Osteoblast (primary cell): ENCODE results near the gene SOX11. TPM values are rescaled to one million over a fixed set of nuclear protein-coding genes. Genes with fewer than 3 reads are reported as not detected.

Experiments
- DNase-seq: peaks from one replicate; pipeline ENCODE4 v3.0.0; 2011; ENCODE audit warnings: low spot score, mixed read lengths; ENCODE audit not compliant: insufficient read length; ENCODE audit errors: missing footprints
- H2AFZ ChIP-seq: 2 replicates; pipeline ENCODE4 v1.6.0; 2011; ENCODE audit warnings: mild to moderate bottlenecking, low read length
- H3K27ac ChIP-seq: 2 replicates; pipeline ENCODE4 v1.5.1; 2011; ENCODE audit warnings: mild to moderate bottlenecking, low read depth, low read length, moderate library complexity
- H3K27me3 ChIP-seq: 2 replicates; pipeline ENCODE4 v1.6.0; 2012; ENCODE audit warnings: mild to moderate bottlenecking, control low read depth, inconsistent platforms, low read length, moderate library complexity; ENCODE audit not compliant: insufficient read depth
- H3K36me3 ChIP-seq: 2 replicates; pipeline ENCODE4 v1.5.1; 2011; ENCODE audit warnings: mild to moderate bottlenecking, low read length, control low read depth, moderate library complexity; ENCODE audit not compliant: insufficient read depth
- H3K4me1 ChIP-seq: 2 replicates; pipeline ENCODE4 v1.5.1; 2011; ENCODE audit warnings: mild to moderate bottlenecking, low read length, control low read depth, moderate library complexity; ENCODE audit not compliant: insufficient read depth
- H3K4me2 ChIP-seq: 2 replicates; pipeline ENCODE4 v1.6.0; 2011; ENCODE audit warnings: mild to moderate bottlenecking, low read length; ENCODE audit not compliant: insufficient read depth
- H3K4me3 ChIP-seq: fragments of 200-600 bp; sonication (generic); 3 replicates; pipeline ENCODE4 v1.5.1; 2012; ENCODE audit warnings: mild to moderate bottlenecking, low read length, inconsistent platforms; ENCODE audit not compliant: insufficient read depth
- H3K79me2 ChIP-seq: 2 replicates; pipeline ENCODE4 v1.6.0; 2012; ENCODE audit warnings: mild to moderate bottlenecking, low read length, control low read depth, inconsistent platforms; ENCODE audit not compliant: insufficient read depth
- H3K9me3 ChIP-seq: 2 replicates; pipeline ENCODE4 v1.5.1; 2011; ENCODE audit warnings: low read depth, low read length, control low read depth
- H4K20me1 ChIP-seq: 2 replicates; pipeline ENCODE4 v1.6.0; 2012; ENCODE audit warnings: mild to moderate bottlenecking, low read length, control low read depth; ENCODE audit not compliant: insufficient read depth
- CTCF ChIP-seq: IDR thresholded peaks from 2 replicates; pipeline ENCODE4 v1.5.1; 2011; ENCODE audit warnings: mild to moderate bottlenecking, low read depth, low read length, moderate library complexity; ENCODE audit errors: extremely low read depth
- total RNA-seq: library from RNA; depleted of rRNA; stranded (reverse); fragments of >200 nt; gene quantifications from 2 replicates; pipeline ENCODE4 v1.2.3, GENCODE V29; 2012

Gene SOX11
- total RNA-seq, 1 donor, result 0.72 TPM

- Histone ChIP-seq H2AFZ (no peak overlapping the region), H3K27me3 (no peaks in the 10 kb centered on the region), H3K4me3 (no peak overlapping the region), H3K27ac (no peak overlapping the region), H3K9me3 (no peaks in the 10 kb centered on the region), H4K20me1 (no peaks in the 10 kb centered on the region), H3K4me2 (no peak overlapping the region), H3K36me3 (no peaks in the 10 kb centered on the region), H3K4me1 (no peaks in the 10 kb centered on the region), H3K79me2 (no peaks in the 10 kb centered on the region)
- no peak for TF ChIP-seq CTCF
- DNase-seq, result no peak
Measured at GRCh38 chr2:5722236-5722635, 30.1 kb downstream of the SOX11 start.

DNA sequence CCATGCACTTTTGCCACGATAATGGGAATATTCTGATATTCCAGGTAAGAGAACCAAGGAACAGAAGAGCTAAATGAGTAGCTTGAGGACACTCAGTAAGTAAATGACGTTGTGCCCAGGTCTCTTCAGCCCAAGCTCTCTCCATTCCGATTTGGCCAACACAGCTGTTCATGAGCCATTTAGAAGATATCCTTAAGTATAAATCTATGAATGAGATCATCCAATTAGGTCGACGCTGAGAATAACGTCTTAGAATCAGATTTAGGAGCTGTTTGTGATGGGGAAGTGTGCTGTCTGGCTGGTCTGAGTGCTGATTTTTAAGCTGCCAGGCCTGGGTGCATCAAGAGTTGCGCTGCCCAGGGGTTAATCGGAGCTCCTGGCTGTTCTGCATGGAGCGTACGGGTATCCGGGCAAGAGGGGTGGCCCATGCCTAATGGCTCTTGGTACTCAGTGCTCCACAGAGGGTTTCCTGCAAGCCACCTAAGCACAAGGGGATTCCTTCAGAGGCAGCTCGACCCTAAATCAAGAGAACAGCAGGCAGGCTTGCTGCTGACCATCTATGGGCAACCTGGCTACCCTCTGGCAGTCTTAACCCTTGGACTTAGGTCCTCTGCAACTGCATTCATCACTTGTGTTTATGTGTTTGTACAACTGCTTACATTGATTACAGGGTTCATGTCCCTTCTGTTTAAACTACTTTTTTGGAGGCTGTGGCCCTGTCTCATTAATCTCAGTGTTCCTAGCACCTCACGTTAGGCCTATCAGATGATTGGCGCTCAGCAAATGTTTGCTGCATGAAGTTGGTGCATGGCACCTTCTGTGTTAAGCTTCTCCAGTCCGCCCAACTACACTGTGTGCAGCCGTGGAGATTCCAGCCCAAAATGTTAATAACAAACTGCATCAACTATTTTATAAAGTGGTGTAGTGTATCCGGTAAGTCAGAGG, 31.9 kb downstream of the SOX11 start:
- no peaks in the 10 kb centered on the region for H3K36me3 ChIP-seq
- no peaks in the 10 kb centered on the region for H3K9me3 ChIP-seq
- H3K79me2 ChIP-seq, result no peaks in the 10 kb centered on the region
- H3K4me3 ChIP-seq, result no peak overlapping the region
- TF ChIP-seq CTCF, result no peak
- H2AFZ ChIP-seq, result no peak overlapping the region
- H3K4me2 ChIP-seq, result no peak overlapping the region
- H3K27me3 ChIP-seq, result no peaks in the 10 kb centered on the region
- H3K27ac ChIP-seq, result no peak overlapping the region
- H4K20me1 ChIP-seq, result no peaks in the 10 kb centered on the region
- no peak for DNase-seq
- H3K4me1 ChIP-seq, result no peaks in the 10 kb centered on the region

DNA sequence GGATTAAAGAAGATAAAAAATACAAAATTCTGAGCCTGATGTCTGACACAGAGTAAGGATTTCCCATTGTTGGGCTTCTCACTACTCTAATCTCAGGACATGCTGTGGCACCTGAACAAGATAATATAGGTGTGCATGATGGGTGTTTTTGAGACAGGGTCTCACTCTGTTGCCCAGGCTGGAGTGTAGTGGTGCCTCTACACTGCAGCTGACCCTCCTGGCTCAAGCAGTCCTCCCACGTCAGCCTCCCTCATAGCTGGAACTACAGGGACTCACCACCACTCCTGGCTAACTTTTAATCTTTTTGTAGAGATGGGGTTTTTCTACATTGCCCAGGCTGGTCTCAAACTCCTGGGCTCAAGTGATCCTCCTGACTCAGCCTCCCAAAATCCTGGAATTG, 32.9 kb downstream of the SOX11 start:
- TF ChIP-seq CTCF, result no peak
- no peak overlapping the region for H3K4me2 ChIP-seq
- no peaks in the 10 kb centered on the region for H3K27me3 ChIP-seq
- no peaks in the 10 kb centered on the region for H4K20me1 ChIP-seq
- H2AFZ ChIP-seq, result no peak overlapping the region
- no peaks in the 10 kb centered on the region for H3K36me3 ChIP-seq
- no peak for DNase-seq
- H3K9me3 ChIP-seq, result no peaks in the 10 kb centered on the region
- no peaks in the 10 kb centered on the region for H3K4me1 ChIP-seq
- no peak overlapping the region for H3K27ac ChIP-seq
- no peaks in the 10 kb centered on the region for H3K79me2 ChIP-seq
- no peak overlapping the region for H3K4me3 ChIP-seq

DNA sequence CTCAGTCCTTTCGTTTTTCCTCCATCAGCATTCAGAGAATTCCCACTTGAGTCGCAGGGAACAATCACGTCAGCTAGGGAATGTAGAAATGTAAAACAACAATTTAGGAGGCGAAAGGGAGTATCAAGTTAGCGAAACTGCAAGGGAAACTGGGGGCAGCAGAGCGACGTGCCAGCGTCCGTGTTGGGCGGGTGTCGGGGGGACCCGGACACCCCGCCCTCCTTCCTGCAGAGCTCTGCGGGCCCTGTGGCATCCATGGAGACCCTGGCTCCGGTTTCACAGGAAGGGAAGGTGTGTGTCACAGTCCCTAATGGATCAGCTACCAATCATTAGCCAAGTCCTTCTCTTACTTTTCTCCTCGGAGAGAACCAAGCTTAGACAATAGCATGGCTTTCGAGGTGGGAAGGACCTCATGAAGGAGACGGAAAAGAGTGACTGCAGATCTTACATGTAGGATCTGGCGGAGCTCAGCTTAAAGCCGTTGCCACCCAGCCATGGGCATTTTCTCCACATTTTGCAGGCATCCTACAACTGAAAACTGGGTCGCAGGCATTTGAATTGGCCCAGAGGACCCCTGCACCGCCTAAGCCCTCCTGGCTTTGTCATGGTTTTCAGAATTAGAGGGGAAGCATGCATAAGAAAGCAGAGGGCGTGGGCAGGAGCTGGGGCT, 33.7 kb downstream of the SOX11 start:
- Histone ChIP-seq H3K9me3 (no peaks in the 10 kb centered on the region), H2AFZ (peak overlapping the region; percentile 44), H3K27ac (no peak overlapping the region), H3K79me2 (no peaks in the 10 kb centered on the region), H3K36me3 (no peaks in the 10 kb centered on the region), H4K20me1 (no peaks in the 10 kb centered on the region), H3K4me2 (peak overlapping the region; percentile 44), H3K27me3 (no peaks in the 10 kb centered on the region), H3K4me3 (peak overlapping the region; percentile 54), H3K4me1 (no peaks in the 10 kb centered on the region)
- DNase-seq, result no peak
- no peak for TF ChIP-seq CTCF
